Measurements from ENCODE around the gene REEP3.
"Not testable (repeated sequence)": the region's sequence is repeated elsewhere in the genome, so short reads cannot be mapped to it uniquely, and the experiment has no call there.

GRCh38 chr10:63492317-63492690 is 28.9 kb upstream of the REEP3 start:
- TF ChIP-seq CTCF (IDR thresholded peaks at IDR 0.05); EP300 (IDR thresholded peaks at IDR 0.05; ENCODE audit: low read depth): not testable (repeated sequence)

Measured in transverse colon (tissue), 3 donors.